ENCODE results near the gene NPAS3.

NPAS3 gene

GRCh38 chr14:33271891-33272290, 333.2 kb downstream of the NPAS3 start:
- no peak for DNase-seq

GRCh38 chr14:33273978-33274377, 335.3 kb downstream of the NPAS3 start:
- DNase-seq, result no peak

- no peak for DNase-seq
Measured at GRCh38 chr14:33275879-33276278, 337.2 kb downstream of the NPAS3 start.

- no peak for DNase-seq
Measured at GRCh38 chr14:33279865-33280264, 341.2 kb downstream of the NPAS3 start.

- no peak for DNase-seq
Measured at GRCh38 chr14:33280646-33281045, 342.0 kb downstream of the NPAS3 start.

GRCh38 chr14:33282331-33283230, 343.9 kb downstream of the NPAS3 start:
- DNase-seq, result no peak

- no peak for DNase-seq
Measured at GRCh38 chr14:33285902-33286700, 347.4 kb downstream of the NPAS3 start.

GRCh38 chr14:33287189-33287588, 348.5 kb downstream of the NPAS3 start:
- no peak for DNase-seq

- DNase-seq, result no peak
Measured at GRCh38 chr14:33290641-33291040, 352.0 kb downstream of the NPAS3 start.

GRCh38 chr14:33291529-33292104, 352.9 kb downstream of the NPAS3 start:
- DNase-seq, result no peak

- DNase-seq, result no peak
Measured at GRCh38 chr14:33294419-33294818, 355.7 kb downstream of the NPAS3 start.

- DNase-seq, result no peak
Measured at GRCh38 chr14:33297565-33297964, 358.9 kb downstream of the NPAS3 start.

GRCh38 chr14:33307691-33308251, 369.1 kb downstream of the NPAS3 start:
- DNase-seq, result no peak

GRCh38 chr14:33309106-33309505, 370.4 kb downstream of the NPAS3 start:
- DNase-seq, result no peak

- no peak for DNase-seq
Measured at GRCh38 chr14:33315217-33315616, 376.5 kb downstream of the NPAS3 start.

GRCh38 chr14:33315721-33316120, 377.0 kb downstream of the NPAS3 start:
- DNase-seq, result no peak

GRCh38 chr14:33317675-33318074, 379.0 kb downstream of the NPAS3 start:
- no peak for DNase-seq

GRCh38 chr14:33323979-33324378, 385.3 kb downstream of the NPAS3 start:
- no peak for DNase-seq

- DNase-seq, result no peak
Measured at GRCh38 chr14:33331176-33331949, 392.7 kb downstream of the NPAS3 start.

GRCh38 chr14:33332497-33332896, 393.8 kb downstream of the NPAS3 start:
- no peak for DNase-seq

- DNase-seq, result no peak
Measured at GRCh38 chr14:33335366-33335765, 396.7 kb downstream of the NPAS3 start.

GRCh38 chr14:33342299-33342974, 403.8 kb downstream of the NPAS3 start:
- DNase-seq, result no peak
